Measurements from ENCODE around the gene TOR1A.

DNA sequence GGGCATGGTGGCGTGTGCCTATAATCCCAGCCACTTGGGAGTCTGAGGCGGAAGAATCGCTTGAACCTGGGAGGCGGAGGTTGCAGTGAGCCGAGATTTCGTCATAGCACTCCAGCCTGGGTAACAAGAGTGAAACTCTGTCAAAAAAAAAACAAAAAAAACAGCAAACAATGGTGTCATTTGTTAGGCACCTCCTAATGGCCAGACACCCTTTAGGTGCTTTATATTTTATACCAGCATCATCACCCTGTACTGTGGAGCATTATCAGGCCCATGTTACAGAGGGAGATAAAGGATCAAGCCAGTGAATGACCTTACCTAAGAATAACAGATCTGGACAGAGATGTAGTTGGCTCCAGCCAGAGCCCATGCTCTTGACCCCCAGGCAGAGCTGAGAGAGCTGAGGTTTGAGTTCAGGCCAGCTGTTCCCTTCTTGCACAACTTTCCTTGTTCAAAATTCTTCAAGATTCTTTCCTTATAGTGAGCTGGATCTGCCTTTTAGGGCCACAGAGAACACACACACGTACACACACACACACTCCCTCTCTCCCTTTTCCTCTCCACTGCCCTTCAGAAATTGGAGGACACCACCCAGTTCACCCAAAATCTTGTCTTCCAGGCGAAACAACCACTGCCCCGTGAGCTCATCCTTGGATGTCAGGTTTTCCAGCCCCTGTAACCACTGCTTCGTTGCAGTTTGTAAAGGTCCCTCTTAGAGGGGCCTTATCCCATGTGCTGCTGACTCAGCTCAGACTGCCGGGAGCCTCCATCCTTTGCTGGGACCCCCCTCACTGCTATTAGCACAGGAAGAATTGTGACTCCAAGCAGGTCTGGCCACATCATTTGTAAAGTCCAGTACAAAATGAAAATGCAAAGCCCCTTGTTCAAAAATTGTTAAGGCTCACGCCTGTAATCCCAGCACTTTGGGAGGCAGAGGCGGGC is 60.7 kb downstream of the TOR1A start:
- TF ChIP-seq, protein P1, sequence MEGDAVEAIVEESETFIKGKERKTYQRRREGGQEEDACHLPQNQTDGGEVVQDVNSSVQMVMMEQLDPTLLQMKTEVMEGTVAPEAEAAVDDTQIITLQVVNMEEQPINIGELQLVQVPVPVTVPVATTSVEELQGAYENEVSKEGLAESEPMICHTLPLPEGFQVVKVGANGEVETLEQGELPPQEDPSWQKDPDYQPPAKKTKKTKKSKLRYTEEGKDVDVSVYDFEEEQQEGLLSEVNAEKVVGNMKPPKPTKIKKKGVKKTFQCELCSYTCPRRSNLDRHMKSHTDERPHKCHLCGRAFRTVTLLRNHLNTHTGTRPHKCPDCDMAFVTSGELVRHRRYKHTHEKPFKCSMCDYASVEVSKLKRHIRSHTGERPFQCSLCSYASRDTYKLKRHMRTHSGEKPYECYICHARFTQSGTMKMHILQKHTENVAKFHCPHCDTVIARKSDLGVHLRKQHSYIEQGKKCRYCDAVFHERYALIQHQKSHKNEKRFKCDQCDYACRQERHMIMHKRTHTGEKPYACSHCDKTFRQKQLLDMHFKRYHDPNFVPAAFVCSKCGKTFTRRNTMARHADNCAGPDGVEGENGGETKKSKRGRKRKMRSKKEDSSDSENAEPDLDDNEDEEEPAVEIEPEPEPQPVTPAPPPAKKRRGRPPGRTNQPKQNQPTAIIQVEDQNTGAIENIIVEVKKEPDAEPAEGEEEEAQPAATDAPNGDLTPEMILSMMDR (IDR thresholded peaks at IDR 0.05): no peak
- TF ChIP-seq POLR2A (IDR thresholded peaks at IDR 0.05): no peak

All from adrenal gland (tissue), 5 donors.